Nasal cavity respiratory epithelium epithelial cell of viscerocranial mucosa (primary cell): Measurements from ENCODE around the gene S100B. TPM values are rescaled to one million over a fixed set of nuclear protein-coding genes. Genes with fewer than 3 reads are reported as not detected.

ENCODE experiments used
- total RNA-seq: library from RNA; depleted of rRNA; stranded (reverse); fragments of >200 nt; gene quantifications from 2 replicates; pipeline ENCODE4 v1.2.3, GENCODE V29; 2014

The S100B gene
- not detected in 2 replicates for total RNA-seq

GRCh38 chr21:46604975-46605766, at the start of gene S100B:
S100B (minus strand) TSS chr21:46605082; CDS start chr21:46602415, 2,667 bp downstream.

GRCh38 chr21:46635324-46636180, 30.7 kb upstream of the S100B start, which contains the start of gene PRMT2:
PRMT2 (plus strand) TSS chr21:46635674; CDS start chr21:46636952, 1,278 bp downstream.

Other genes with a start within 250 kb of the S100B start
- 25.6 and 34.5 TPM in 2 replicates for gene DIP2A, start 146.2 kb downstream of the S100B start, total RNA-seq
- gene PRMT2, start 30.6 kb upstream of the S100B start, total RNA-seq = 92.3 and 149 TPM in 2 replicates